Heart right ventricle (tissue), 16 donors: ENCODE data around the gene C17orf107. TPM values are rescaled to one million over a fixed set of nuclear protein-coding genes. Genes with fewer than 3 reads are reported as not detected.

ENCODE experiments used
- ATAC-seq, 8 donors: fragments of 200-7000 bp; cut with Tn5 transposase; one replicate each; pipeline ENCODE4 v1.9.1; 2020; ENCODE audit warnings: mild to moderate bottlenecking in 8 of 8, moderate library complexity in 8 of 8, moderate number of reproducible peaks in 1 of 8
- DNase-seq, 2 donors: peaks; one replicate each; pipeline ENCODE4 v3.0.0-alpha.2; 2020
- H3K27ac ChIP-seq, 10 donors: fragments of 200-600 bp; sonication (generic) in 2 of 10; one replicate each; pipeline versions ENCODE4 v1.5.0 to v1.8.0; 2020 to 2022; ENCODE audit warnings: mild to moderate bottlenecking in 3 of 10
- H3K27me3 ChIP-seq, 7 donors: fragments of 200-600 bp; one replicate each; pipeline ENCODE4 v1.8.0; 2021 to 2022; ENCODE audit warnings: mild to moderate bottlenecking in 2 of 7
- H3K36me3 ChIP-seq, 9 donors: fragments of 200-600 bp; sonication (generic) in 1 of 9; one replicate each; pipeline versions ENCODE4 v1.5.0 to v1.8.0; 2020 to 2022; ENCODE audit warnings: mild to moderate bottlenecking in 2 of 9
- H3K4me1 ChIP-seq, 9 donors: fragments of 200-600 bp; sonication (generic) in 1 of 9; one replicate each; pipeline versions ENCODE4 v1.5.0 to v1.8.0; 2020 to 2022; ENCODE audit warnings: mild to moderate bottlenecking in 4 of 9
- H3K4me3 ChIP-seq, 10 donors: fragments of 200-600 bp; sonication (generic) in 2 of 10; one replicate each; pipeline versions ENCODE4 v1.5.0 to v1.8.0; 2020 to 2022; ENCODE audit warnings: mild to moderate bottlenecking in 7 of 10, moderate library complexity in 2 of 10
- H3K9me3 ChIP-seq, 11 donors: fragments of 200-600 bp in 10 of 11; sonication (generic) in 2 of 11; one replicate each; pipeline versions ENCODE4 v1.5.0 to v1.8.0; 2013 to 2022; ENCODE audit warnings: mild to moderate bottlenecking in 2 of 11, control low read depth in 1 of 11, moderate library complexity in 1 of 11
- WGBS, 2 donors: extraction: QIAGEN DNeasy Blood & Tissue Kit; methylation state at CpG; one replicate each; pipeline ENCODE4 v1.1.7; 2013; ENCODE audit warnings: inconsistent platforms in 1 of 2; 5-methylcytosine and 5-hydroxymethylcytosine counted together
- intact Hi-C, 10 donors: fragments of 100-400 bp; cut with DNase I; formaldehyde crosslinking; loops; one replicate each; pipeline versions ENCODE4 v1.11.1 to v1.14.2; 2022
- polyA plus RNA-seq, 2 donors: library from polyadenylated mRNA; stranded (reverse); fragments of 200-250 nt; gene quantifications; one replicate each; pipeline ENCODE4 v1.2.3, GENCODE V29; 2013
- total RNA-seq, 10 donors: library from RNA; stranded (reverse); fragmentation: NEBNext Ultra II Directional in 3 of 10; extraction: Animal tissue kit (Norgen Biotek cat#: 25700) in 3 of 10; gene quantifications; one replicate each; pipeline versions ENCODE4 v1.2.1 to v1.2.4, GENCODE V29; 2021 to 2023
- TF ChIP-seq, protein P1 (sequence below), 9 donors: fragments of 200-600 bp; sonication (generic) in 2 of 9; IDR thresholded peaks; one replicate each; pipeline versions ENCODE4 v1.5.0 to v1.8.0; 2021 to 2022; ENCODE audit warnings: antibody characterized with exemption in 9 of 9, mild to moderate bottlenecking in 5 of 9, moderate library complexity in 1 of 9
- donor health status: Arrhythmogenic right ventricular cardiomyopathy.
- donor health status: ischemic (EF 13 %, LVEDD 7.1; RV severe dilation, severe dysfunction).
- donor health status: healthy with polysubstance abuse.
- donor health status: DM: no; HTN: yes; CAD: no.
- donor health status: DM: no; HTN: no; CAD: no.
- donor health status: ischemic (EF 25% LVEDD 6.9; RV normal size, moderate dysfunction).
- donor health status: ischemic (EF 25% LVEDD 5.7; RV mildly dilated, moderate dysfunction).
- donor health status: healthy.
- donor health status: DM: yes; HTN: yes; CAD: no.
- donor health status: Ischemic cardiomyopathy.
- donor health status: ischemic (EF 35%, LVEDD 5.7; RV mildly dilated, moderate dysfunction).
- donor health status: nonischemic (EF 11% LVEDD 7.7; RV severe dilation, severe dysfunction).
- donor health status: DM: yes; HTN: yes; CAD: no.
- donor health status: PGD.
- donor health status: ischemic (EF 29% LVEDD 5.4; RV normal size, mild dysfunction).
- donor health status: nonischemic (EF 23%, LVEDD 6.1; RV moderate dilation, normal function).

C17orf107 gene
- total and polyA plus RNA-seq, 12 donors: 0.28 to 0.86 (median 0.44) TPM; not detected in 1

DNA sequence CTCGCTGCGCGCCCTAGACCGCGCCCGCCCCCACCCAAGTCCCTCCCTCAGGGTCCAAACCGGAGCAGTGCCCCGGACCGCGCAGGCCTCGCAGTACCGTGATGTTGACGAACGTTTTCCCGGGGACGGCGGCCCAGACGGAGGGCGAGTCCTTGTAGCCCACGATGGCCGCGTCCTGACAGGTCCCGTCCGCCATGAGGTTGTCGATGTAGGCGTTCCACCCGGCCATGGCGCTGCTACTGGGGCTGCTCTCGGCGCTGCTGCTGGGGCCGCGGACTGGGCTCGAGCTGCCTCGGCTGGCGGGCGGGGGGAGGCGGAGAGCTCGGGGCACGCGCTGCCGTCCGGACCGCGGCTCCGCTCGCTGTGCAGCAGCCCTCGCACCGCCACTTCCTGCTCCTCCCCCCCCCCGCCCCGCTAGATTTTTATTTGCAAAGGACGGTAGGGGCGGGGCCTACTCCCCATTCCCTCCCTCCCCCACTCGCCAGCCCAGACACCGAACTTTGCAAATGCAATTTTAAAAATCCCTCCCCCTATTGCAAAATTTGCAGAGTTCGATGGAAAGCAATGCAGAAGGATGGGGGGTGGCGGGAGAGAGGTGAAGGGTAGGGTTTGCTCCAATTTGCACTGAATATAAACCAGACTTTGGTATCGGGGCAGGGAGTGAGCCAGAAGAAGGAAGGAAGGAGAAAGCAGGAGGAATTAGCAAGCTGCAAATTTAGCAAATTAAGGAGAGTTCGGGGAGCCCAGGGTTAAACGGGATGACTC lies 49.0 kb downstream of the C17orf107 start, which contains the start of gene PFN1:
Gene PFN1, minus strand, starts transcription at position 365 of the 765 bp plus-strand sequence. Its CDS starts 136 bp downstream, at position 229.
- 0% methylated on average over 53 to 59 of the region's 59 CpGs for WGBS, 2 donors
- TF ChIP-seq, protein P1, sequence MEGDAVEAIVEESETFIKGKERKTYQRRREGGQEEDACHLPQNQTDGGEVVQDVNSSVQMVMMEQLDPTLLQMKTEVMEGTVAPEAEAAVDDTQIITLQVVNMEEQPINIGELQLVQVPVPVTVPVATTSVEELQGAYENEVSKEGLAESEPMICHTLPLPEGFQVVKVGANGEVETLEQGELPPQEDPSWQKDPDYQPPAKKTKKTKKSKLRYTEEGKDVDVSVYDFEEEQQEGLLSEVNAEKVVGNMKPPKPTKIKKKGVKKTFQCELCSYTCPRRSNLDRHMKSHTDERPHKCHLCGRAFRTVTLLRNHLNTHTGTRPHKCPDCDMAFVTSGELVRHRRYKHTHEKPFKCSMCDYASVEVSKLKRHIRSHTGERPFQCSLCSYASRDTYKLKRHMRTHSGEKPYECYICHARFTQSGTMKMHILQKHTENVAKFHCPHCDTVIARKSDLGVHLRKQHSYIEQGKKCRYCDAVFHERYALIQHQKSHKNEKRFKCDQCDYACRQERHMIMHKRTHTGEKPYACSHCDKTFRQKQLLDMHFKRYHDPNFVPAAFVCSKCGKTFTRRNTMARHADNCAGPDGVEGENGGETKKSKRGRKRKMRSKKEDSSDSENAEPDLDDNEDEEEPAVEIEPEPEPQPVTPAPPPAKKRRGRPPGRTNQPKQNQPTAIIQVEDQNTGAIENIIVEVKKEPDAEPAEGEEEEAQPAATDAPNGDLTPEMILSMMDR (IDR thresholded peaks at IDR 0.05): no peak
- Histone ChIP-seq H3K4me1 (peaks cover 18 to 77% (median 51%) of the 10 kb centered on the region in 9 donors), H3K27me3 (no peaks in the 10 kb centered on the region), H3K27ac (peak within 1 kb of the TSS; percentile 89 to 100 (median 99)), H3K4me3 (peak within 1 kb of the TSS; percentile 67 to 100 (median 98)), H3K36me3 (peaks cover 0 to 41% (median 6%) of the 10 kb centered on the region in 9 donors), H3K9me3 (no peaks in the 10 kb centered on the region)
- intact Hi-C loops: loop anchor here in 4 of 10 donors (1.0 to 5.0 kb wide), 6 partner anchors 8 to 49 kb away; partner anchors contain the start of genes SPAG7 (in 2 of the 4), CAMTA2 (in 1 of the 4), INCA1 (in 1 of the 4) and KIF1C (in 1 of the 4)
- peak; percentile 87 to 91 for DNase-seq
- peak; percentile 61 to 85 (median 76) for ATAC-seq

GRCh38 chr17:4948931-4949320 lies 49.6 kb downstream of the C17orf107 start:
- H3K27ac ChIP-seq: peak overlapping the region; percentile 89 to 100 (median 99)
- ATAC-seq (peak; percentile 72 to 87 (median 82)), DNase-seq (peak; percentile 83 to 87)
- TF ChIP-seq, protein P1 (IDR thresholded peaks at IDR 0.05): no peak
- H3K27me3 ChIP-seq: no peaks in the 10 kb centered on the region
- no peaks in the 10 kb centered on the region for H3K9me3 ChIP-seq
- intact Hi-C loops: loop anchor here in 5 of 10 donors (1.0 to 5.0 kb wide), 6 partner anchors 9 to 48 kb away; partner anchors contain the start of genes SPAG7 (in 5 of the 5), CAMTA2 (in 1 of the 5), INCA1 (in 1 of the 5) and KIF1C (in 1 of the 5)
- H3K4me1 ChIP-seq: peaks cover 18 to 76% (median 51%) of the 10 kb centered on the region in 9 donors
- peaks cover 0 to 36% (median 5%) of the 10 kb centered on the region in 9 donors for H3K36me3 ChIP-seq
- 1% methylated on average over 40 of the region's 40 CpGs for WGBS, 2 donors
- H3K4me3 ChIP-seq: peak overlapping the region; percentile 32 to 100 (median 98)

DNA sequence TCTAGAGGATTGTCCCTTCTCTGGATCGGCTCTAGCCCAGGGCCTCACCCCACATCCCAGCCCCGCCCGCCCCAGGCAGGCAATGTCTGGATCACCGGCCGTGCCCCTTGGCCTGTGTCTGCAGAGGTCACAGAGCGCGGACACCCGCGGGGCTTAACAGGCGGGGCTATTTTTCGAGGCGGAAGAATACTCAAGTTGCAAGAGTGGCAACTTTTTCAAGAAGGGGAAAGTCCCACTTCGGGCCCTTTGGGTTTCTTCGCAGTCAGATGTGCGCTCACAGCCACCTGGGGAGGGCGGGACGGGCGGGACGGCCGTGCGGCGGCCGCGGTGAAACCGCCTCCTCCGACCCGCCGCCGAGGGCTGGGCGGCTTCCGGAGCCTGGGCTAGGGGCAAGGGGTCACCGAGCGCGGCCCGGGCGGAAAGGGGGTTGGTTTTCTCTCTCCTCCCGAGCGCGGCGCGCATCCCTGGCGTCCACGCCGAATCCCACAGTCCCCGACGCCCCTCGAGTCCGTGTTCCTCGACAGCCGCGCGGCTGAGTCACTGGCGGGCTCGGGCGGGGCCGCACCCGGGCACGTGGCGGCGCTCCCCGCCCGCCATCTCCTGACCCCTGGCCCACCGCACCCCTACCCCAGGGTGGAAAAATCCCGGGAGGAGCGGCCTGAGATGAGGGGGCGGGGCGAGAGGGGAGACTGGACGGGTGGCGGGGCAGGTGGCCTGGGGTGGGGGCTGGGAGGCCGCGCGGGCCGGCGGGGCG lies 50.2 kb downstream of the C17orf107 start:
- 0 to 1% methylated on average over 67 to 75 of the region's 75 CpGs for WGBS, 2 donors
- intact Hi-C loops: loop anchor here in 7 of 10 donors (1.0 to 5.0 kb wide), 6 partner anchors 17 to 48 kb away; partner anchors contain the start of genes SPAG7 (in 5 of the 7), CAMTA2 (in 1 of the 7), INCA1 (in 1 of the 7) and KIF1C (in 1 of the 7)
- Histone ChIP-seq H3K36me3 (peaks cover 0 to 30% (median 5%) of the 10 kb centered on the region in 9 donors), H3K4me1 (peaks cover 18 to 70% (median 47%) of the 10 kb centered on the region in 9 donors), H3K27me3 (no peaks in the 10 kb centered on the region), H3K27ac (peak overlapping the region; percentile 89 to 100 (median 99)), H3K4me3 (peak overlapping the region; percentile 32 to 100 (median 98)), H3K9me3 (no peaks in the 10 kb centered on the region)
- peak; percentile 10 to 28 (median 16) for ATAC-seq
- TF ChIP-seq, protein P1 (IDR thresholded peaks at IDR 0.05): no peak
- DNase-seq: peak; percentile 75 to 76
